ENCODE results near the gene ATXN1. TPM values are rescaled to one million over a fixed set of nuclear protein-coding genes. Genes with fewer than 3 reads are reported as not detected.

ATXN1 gene
- total RNA-seq, 1 experiment from 2014 or later, result 5.6 TPM

DNA sequence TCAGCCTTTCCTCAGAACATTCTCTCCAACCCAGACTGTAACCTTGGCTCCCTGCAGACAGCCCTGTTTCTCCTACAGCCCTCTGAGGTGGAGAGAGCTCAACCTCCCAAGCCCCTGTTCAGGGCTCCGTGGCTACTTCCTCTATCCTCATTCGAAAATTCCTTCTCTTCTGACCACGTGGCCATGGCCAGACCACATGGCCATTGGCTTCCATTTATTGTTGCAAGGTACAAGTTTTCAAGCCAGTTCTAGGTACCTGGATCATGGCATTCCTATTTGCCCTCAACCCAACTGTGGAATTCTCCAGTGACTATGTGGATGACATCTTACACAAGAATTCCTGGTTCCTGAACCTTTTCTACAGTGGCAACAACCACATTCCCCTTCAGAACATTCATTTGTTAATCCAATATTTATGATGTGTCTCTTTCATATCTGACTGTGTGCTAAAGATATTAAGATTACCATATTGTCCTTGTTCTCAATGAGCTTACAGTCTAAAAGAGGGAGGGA lies 361.0 kb downstream of the ATXN1 start:
- no peaks in the 10 kb centered on the region for H3K27me3 Mint-ChIP-seq (ENCODE audit: low read depth)
- peaks cover 3 to 4% of the 10 kb centered on the region in 2 experiments; a peak in 3 of 5 replicates for H3K9me3 Mint-ChIP-seq
- Histone ChIP-seq H2BK5ac (ENCODE audit: insufficient read length, low read length) (no peak overlapping the region), H2AK5ac (ENCODE audit: insufficient read length, low read length) (no peak overlapping the region), H4K5ac (ENCODE audit: insufficient read length, low read depth, low read length) (no peak overlapping the region), H3K4me2 (ENCODE audit: insufficient read depth, insufficient read length, low read length) (no peak overlapping the region), H3K23me2 (ENCODE audit: insufficient read length, low read depth, low read length, poor library complexity, severe bottlenecking) (no peaks in the 10 kb centered on the region), H3K27me3 (ENCODE audit: insufficient read depth, low read length) (no peaks in the 10 kb centered on the region), H3K56ac (ENCODE audit: insufficient read length, low read depth, low read length) (no peak overlapping the region), H2BK120ac (ENCODE audit: low read depth, low read length, poor library complexity, severe bottlenecking) (no peak overlapping the region), H3K14ac (ENCODE audit: insufficient read depth, low read length) (no peak overlapping the region), H3K9ac (ENCODE audit: extremely low read depth, insufficient read length, low read length) (no peak overlapping the region), H4K20me1 (ENCODE audit: control insufficient read depth, insufficient read depth, insufficient read length) (no peaks in the 10 kb centered on the region), H3T11ph (ENCODE audit: low read length) (no peak overlapping the region), H3K23ac (ENCODE audit: insufficient read length, low read depth, low read length) (no peak overlapping the region), H3K4me1 (ENCODE audit: insufficient read depth, low read length) (no peaks in the 10 kb centered on the region), H4K8ac (replicated peaks; ENCODE audit: insufficient read length, low read depth, low read length) (no peak overlapping the region), H3K79me1 (ENCODE audit: insufficient read depth, low read depth, low read length, poor library complexity, severe bottlenecking) (no peaks in the 10 kb centered on the region), H2BK12ac (ENCODE audit: insufficient read length, low read depth, low read length) (no peak overlapping the region), H4K91ac (ENCODE audit: insufficient read length, low read depth, low read length) (no peak overlapping the region), H3K27ac (ENCODE audit: insufficient read length, low read depth, low read length) (no peak overlapping the region), H3K18ac (ENCODE audit: insufficient read length, low read depth, low read length) (no peak overlapping the region), H2AFZ (ENCODE audit: low read length) (no peak overlapping the region), H2BK15ac (ENCODE audit: low read depth, low read length) (no peak overlapping the region), H3K9me3 (ENCODE audit: control insufficient read depth, low read depth, low read length) (no peaks in the 10 kb centered on the region), H2BK20ac (ENCODE audit: low read depth, low read length, poor library complexity, severe bottlenecking) (no peak overlapping the region), H3K4ac (ENCODE audit: low read depth, low read length) (no peak overlapping the region), H3K79me2 (ENCODE audit: insufficient read depth, low read length) (no peaks in the 10 kb centered on the region)
- TF ChIP-seq, protein P1, sequence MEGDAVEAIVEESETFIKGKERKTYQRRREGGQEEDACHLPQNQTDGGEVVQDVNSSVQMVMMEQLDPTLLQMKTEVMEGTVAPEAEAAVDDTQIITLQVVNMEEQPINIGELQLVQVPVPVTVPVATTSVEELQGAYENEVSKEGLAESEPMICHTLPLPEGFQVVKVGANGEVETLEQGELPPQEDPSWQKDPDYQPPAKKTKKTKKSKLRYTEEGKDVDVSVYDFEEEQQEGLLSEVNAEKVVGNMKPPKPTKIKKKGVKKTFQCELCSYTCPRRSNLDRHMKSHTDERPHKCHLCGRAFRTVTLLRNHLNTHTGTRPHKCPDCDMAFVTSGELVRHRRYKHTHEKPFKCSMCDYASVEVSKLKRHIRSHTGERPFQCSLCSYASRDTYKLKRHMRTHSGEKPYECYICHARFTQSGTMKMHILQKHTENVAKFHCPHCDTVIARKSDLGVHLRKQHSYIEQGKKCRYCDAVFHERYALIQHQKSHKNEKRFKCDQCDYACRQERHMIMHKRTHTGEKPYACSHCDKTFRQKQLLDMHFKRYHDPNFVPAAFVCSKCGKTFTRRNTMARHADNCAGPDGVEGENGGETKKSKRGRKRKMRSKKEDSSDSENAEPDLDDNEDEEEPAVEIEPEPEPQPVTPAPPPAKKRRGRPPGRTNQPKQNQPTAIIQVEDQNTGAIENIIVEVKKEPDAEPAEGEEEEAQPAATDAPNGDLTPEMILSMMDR (conservative IDR thresholded peaks at IDR 0.05), result no peak
- H3K36me3 Mint-ChIP-seq (ENCODE audit: insufficient read depth in 1 of 3, low read depth in 3 of 3), result no peaks in the 10 kb centered on the region
- H3K4me3 Mint-ChIP-seq, result no peak overlapping the region
- no CpG with 5 or more reads among the region's 3 CpGs for WGBS (ENCODE audit: extremely low coverage, insufficient read length, low lambda C conversion rate)
- no peaks in the 10 kb centered on the region for H3K4me1 Mint-ChIP-seq
- no peak for DNase-seq
- peak overlapping the region in 1 of 3 experiments; percentile 6; a peak in 1 of 7 replicates for H3K27ac Mint-ChIP-seq
